Activated CD8-positive, alpha-beta memory T cell treated with anti-CD3 and anti-CD28 coated beads, Interleukin-2, amount 50 U/mL, for 24 hours (primary cell): ENCODE results near the gene ZNF644.
A peak's percentile ranks its signal among the peaks of the same experiment; 100 is the strongest.
"Not testable (repeated sequence)": the region's sequence is repeated elsewhere in the genome, so short reads cannot be mapped to it uniquely, and the experiment has no call there.

Source experiments
- DNase-seq: peaks from one replicate; pipeline ENCODE4 v3.0.0-alpha.2; 2020; ENCODE audit errors: extremely low read depth

The ZNF644 gene

DNA sequence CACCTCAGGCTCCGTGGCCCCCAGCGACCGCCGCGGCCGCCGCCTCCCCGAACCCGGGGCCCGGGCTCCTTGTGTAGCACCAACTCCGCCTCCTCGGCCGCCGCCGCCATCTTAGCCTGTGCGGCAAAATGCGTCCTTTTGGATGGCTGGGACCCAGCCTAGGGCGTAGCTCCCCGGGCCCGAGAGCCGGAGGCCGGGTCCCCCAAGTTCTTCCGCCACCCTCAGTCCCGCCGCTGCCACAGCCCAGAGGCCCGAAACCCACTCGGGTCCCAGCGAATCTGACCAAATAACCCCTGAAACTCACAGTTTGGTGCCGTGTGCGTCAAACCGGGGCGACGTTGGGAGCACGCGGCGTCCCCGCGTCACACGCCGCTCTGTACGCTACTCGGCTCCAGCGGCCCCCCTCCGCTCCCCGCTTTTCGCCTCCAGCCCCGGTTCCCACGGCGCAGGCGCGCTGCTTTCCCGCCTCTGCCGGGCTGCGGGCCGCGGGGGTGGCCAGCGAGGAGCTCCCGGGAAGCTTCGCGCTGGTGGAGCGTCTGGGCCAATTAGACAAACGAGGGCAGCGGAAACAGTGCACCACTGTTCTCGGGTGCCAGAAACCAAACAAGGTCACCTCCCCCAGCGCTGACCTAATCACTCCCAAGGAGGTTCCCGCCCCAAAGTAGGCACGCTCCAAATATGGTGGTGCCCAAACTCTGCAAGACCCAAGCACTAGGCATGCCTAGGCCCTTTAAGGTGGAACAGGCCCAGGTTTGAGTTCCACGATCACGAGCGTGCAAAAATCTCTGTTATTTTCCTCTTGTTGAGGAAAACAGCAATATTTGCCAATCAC, at the start of gene ZNF644:
Gene ZNF644 (minus strand): TSS at position 350 of the 832 bp plus-strand sequence. CDS start 39,682 bp downstream, outside the sequence.
- DNase-seq: peak; percentile 78

DNA sequence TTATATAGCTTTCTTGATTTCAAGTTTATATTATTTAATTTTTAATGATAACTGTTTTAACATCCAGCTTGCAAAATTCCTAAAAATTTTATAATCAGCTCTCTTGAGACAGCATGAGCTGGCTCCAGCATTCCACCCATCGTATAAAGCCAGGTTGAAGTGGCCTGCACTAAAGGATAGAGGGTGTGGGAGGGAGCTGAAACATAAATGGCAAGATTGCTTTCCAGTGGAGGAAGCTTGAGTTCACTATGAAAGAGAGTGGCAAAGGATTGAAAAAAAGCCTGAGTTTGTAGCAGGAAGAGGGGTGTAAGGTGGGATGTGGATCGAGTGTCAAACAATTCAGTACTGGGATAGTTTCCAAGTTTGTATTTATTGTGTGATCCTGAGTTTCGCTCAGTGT, 48.5 kb upstream of the ZNF644 start:
- no peak for DNase-seq

DNA sequence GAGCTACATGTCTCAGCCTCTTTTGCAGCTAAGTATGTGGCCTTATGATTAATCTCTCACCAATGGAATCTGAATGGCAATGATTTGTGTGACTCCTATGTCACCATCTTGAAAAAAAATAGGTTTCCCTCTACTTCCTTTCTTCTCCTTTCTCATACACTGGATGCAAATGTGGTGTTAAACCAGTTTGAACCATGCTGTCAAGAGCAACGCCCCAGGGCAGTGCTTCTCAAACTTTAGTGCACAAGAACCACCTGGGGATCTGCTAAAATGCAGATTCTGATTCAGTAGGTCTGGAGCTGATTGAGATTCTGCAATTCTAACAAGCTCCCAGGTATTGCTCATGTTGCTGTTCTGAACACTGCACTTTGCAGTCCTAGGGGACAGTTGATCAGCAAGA, 44.7 kb upstream of the ZNF644 start:
- no peak for DNase-seq

DNA sequence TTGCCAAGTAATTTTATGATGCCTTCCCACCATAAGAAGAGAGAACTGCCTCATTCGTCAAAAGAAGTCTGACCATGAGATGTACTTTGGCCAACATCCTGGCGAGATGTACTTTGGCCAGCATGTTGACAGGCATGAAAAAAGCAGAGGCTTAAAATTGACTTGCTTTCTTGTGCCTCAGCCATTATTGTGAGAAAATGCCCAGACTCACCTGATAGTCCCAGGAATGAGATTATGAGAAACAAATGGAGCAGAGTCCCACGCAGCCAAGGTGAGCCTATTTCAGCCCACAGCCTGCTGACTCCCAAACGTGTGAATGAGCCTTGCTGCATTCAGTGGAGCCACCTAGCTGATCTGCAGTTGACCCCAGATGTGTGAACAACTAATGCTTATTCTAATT, 43.5 kb upstream of the ZNF644 start:
- DNase-seq: no peak

DNA sequence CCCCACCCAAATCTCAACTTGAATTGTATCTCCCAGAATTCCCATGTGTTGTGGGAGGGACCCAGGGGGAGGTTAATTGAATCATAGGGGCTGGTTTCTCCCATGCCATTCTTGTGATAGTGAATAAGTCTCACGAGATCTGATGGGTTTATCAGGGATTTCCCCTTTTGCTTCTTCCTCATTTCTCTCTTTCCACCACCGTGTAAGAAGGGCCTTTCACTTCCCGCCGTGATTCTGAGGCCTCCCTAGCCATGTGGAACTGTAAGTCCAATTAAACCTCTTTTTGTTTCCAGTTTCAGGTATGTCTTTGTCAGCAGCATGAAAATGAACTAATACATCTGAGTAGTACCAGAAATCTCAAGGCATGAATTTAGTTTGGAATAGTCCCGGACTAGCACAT, 41.6 kb upstream of the ZNF644 start:
- not testable (repeated sequence) for DNase-seq

DNA sequence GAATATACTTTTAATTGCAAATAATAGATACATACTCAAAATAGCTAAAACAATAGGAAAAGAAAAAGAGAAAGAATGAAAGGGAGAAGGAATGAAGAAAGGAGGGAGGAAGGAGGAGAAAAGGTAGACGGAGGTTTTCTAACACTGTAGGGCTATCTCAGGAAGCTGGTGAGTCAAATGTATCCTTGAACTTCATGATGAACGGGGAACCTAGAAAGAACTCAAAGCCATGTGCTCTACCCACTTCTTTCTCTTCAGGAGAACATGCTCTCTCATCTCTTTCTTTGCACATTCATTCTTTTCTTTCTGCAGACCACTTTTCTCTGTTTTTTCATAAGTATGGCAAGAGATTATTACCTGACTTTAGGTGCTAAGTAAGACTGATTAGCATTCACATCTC, 37.3 kb upstream of the ZNF644 start:
- no peak for DNase-seq

DNA sequence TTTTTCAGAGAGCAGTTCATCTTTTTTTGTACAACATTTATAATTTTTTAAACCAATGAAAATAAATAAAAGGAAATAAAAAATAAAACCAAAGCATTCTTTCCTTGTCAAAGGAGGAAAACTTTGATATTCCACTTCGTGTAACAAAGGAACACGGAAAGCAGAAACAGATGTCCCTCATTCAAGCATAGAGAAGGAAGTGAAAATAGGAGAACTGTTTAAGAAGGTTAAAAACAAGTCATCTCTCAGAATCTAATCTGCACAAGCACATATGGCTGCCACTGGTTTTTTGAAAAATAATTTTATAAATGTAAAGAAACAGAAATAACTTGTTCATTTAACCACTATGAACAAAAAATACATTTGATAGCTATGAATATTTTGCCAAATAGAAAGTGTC, 35.9 kb upstream of the ZNF644 start:
- no peak for DNase-seq

DNA sequence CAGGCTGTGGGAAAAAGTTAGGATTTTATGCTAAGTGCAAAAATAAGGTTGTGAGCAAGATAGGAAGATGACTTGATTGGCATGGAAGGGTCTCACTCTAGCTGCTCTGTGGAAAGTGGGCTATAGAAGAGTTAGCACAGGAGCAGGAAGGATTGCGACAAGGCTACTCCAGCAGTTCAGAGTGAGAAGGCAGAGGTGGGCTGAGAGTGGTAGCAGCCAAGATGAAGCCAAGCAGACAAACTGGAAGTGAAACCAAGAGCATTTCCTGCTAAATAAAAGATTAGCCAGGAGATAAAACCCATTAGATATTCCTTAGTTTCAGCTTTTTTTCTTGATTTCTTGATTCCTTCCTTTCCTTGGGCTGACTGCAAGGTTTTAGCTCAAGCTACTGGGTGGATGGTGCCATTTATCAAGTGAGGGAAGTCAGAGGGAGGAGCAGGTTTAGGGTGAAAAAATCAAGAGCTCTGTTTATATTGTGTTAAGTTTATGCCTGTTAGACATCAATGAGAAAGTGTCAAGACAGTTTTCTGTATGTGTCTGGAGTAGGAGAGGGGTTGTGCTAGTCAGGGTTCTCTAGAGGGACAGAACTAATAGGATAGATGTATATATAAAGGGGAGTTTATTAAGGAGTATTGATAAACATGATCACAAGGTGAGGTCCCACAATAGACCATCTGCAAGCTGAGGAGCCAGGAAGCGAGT, 33.1 kb upstream of the ZNF644 start:
- no peak for DNase-seq

DNA sequence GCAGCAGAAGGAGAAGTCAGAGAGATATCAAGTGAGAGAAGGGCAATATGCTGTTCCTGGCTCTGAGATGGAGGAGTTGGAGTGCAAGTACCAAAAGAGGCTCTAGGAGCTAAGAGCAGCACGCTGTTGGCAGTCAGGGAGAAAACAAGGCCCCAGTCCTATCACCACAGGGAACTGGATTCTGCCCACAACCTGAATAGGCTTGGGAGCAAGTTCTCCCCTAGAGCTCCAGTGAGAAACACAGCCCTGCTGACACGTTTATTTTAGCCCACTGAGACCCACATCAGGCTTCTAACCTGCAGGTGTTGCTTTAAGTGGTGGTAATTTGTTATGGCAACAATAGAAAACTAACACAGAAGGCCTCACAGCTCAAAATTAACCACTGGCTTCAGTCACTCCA, 31.8 kb upstream of the ZNF644 start:
- no peak for DNase-seq

DNA sequence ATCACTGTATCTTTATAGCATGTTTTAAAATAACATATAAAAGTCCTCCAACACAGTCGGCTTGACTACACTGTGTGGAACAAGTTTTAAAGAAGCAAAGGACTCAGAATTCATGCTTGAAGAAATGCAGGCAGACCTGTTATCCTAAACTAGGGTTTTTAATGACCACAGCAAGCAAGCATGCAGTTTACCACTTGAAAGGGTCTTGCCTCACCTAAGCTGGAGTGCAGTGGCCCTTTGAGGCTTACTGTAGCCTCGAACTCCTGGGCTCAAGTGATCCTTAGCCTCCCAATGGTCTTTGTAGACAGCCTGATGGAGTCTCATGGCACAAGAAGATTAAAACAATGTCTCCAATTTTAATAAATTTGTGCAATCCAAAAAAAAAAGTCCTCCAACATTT, 27.7 kb upstream of the ZNF644 start:
- DNase-seq: not testable (repeated sequence)

DNA sequence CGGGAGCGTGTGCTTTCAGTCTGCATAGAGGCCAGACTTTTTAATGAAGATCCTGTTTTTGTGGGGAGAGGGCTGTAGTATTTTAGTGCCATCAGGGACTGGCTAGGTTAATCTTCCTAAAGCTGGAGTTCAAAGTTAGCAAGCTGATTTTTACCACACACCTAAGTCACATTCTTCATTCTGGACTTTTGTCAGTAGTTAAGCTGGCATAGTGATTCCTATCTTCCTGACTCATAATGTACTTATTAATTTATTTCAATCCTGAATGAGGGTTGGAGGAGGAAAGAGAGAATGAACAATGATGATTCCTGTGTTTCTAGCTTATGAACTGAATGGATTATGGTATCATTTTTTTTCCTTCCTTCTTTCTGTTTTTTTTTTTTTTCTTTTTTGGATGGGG, 24.9 kb upstream of the ZNF644 start:
- DNase-seq: no peak

DNA sequence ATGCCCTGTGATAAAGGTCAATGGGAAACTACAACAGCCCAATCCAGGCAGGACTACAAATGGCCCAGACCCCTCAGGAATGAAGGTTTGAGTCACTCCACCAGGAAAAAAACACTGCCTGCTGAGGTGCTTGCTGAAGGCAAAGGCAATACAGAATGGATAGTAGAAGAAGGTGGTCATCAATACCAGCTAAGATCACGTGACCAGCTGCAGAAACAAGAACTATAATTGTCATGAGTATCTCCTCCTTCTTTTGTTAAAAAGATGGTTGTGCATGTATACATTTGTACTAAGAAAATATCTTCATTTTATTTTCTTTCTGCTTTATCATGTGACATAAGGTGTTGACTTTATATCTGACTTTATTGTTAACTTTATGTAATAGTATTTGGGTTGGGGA, 23.4 kb upstream of the ZNF644 start:
- DNase-seq: no peak

DNA sequence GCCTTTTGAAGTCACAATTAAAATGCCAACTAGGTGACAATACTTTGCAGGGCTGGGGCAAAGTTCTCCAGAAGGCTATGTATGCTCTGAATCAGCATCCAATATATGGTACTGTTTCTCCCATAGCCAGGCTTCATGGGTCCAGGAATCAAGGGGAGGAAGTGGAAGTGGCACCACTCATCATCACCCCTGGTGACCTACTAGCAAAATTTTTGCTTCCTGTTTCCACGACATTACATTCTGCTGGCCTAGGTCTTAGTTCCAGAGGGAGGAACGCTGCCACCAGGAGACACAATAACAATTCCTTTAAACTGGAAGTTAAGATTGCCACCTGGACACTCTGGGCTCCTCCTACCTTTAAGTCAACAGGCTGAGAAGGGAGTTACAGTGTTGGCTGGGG, 22.9 kb upstream of the ZNF644 start:
- not testable (repeated sequence) for DNase-seq

DNA sequence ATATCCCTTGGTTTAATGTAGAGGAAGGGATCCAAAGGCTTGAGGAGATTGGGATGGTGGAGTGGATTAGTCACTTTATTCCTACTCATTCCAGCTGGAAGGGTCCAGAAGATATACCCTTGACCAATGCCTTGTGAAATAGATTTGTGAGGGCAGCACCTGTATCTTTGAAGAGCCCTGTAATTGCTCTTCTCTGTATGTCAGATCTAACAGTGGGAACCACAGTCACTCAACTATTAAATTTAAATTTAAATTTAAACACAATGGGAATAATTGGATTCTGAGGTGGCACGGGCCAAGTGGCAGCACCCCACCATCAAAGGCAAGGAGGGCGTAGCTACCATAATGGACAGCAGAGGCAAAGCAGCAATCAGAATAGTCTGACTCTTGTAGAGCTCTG, 20.5 kb upstream of the ZNF644 start:
- DNase-seq: not testable (repeated sequence)

DNA sequence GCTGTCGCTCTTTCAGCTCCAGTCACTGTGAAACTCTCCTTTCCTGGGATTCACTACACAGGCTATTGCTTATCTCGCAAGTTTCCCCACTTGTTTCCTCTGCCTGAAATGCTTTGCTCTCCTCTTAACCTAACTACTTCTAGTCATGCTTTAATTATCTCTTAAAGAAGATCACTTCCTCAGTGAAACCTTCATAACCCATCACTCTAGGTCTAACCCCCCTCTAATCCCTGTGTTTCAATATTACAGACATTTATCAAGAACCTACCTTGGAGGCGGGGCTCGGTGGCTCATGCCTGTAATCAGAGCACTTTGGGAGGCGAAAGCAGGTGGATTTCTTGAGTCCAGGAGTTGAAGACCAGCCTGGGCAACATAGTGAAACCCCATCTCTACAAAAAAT, 16.7 kb upstream of the ZNF644 start:
- no peak for DNase-seq

DNA sequence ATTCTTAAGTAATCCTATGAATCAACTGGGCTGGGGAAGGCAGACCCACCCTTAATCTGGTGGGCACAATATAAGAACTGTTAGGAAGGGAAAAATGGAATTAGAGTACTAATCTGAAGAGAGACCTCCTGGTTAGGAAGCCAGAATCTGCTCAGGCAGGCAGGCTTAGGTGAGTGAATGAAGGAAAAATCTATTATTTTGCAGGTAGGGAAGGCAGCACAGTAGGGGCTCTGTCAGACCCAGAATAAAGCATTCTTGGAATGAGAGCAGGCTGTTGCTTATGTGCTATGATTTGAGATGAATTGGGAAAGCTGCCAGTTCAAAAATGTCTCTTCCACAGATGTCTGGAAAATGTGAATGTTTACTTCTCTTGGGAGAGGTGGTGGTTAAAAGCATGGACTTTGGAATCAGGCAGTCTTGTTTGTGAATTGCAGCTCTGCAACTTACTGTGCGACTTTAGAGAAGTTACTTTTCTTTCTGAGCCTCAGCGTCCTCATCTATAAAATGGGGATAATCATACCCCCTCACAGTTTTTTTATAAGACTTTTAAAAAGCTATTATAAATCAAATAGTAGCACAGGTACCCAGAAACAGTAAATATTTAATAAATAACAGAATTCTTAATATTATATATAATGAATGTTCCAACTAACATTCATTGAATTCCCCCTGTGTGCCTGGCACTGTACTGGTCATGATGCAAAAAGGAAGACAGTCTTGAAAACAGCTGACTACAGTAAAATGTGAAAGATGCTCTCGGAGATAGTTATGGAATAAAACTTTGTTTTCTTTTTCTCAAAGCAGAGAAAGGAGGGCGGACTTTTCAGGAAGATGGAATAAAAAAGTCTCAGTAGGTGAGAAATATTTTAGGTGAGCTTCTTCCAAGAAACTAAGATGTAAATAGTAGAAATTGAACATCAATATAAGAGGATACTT, 15.3 kb upstream of the ZNF644 start:
- no peak for DNase-seq

DNA sequence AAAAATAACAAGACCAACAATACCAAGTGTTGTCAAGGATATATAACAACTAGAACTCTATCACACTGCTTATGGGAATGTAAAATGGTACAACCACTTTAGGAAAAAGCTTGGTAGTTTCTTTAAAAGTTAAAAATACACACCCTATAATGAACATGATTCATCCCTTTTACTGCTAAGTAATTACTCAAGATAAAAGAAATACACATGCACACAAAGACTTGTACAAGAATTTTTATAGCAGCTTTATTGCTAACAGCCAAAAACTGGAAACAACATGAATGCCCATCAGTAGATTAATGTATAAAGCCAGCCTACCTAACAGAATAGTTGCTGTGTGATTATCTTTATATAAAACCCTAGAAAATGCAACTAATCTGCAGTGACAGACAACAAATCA, 10.5 kb upstream of the ZNF644 start:
- DNase-seq: no peak

DNA sequence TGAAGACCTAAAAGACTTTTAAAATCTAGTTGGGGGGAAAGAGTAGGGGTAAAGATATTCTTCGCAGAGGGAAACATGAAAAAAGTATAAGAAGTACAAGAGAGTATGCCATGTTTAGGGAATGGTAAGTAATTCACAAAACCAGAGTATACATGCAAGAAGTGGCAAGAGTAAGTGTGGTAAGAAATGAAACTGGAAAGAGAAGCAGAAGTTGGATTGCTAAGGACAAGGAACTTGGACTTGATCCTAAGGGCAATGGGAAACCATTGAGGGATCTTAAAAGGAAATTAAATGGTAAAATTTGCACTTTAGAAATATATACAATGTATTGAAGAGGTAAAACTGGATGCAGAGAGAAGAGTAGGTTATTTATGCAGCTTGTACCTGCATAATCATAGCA, 9.2 kb upstream of the ZNF644 start:
- DNase-seq: no peak

DNA sequence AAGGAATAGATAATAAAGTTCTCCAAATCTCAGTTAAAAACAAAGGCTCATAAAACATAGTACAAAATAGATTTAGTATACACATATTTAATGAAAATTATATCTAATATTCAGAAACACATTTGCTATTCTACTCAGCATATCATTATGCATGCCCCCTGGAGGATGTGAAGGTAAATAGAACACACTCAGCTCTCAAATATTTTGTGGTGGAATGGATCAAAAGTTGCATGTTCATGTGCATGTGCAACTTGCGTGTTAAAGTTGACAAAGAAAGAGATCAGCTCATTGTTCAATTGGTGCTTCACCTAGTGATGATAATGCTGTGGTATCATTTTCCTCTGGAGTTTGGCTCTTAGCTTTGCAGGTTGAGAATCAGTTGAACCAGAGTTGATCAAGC, 4.9 kb upstream of the ZNF644 start:
- DNase-seq: no peak

DNA sequence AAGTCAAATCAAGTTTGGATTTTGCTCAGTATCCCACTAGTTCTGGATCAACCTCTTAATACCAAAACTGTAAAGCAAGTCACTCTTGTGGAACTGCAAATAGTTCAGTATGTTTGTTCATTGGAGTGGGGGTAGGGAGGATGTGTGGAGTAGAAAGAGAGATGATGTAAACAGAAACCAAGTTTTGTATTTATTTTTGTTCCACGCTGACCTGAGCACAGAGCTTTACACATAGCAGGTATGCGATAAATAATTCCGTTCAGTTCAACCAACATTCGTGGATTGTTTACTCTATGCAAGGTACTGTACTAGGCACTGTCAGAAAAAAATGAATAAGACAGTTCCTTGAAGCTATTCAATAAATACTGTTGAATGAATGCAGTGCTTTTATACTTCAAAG, 4.5 kb upstream of the ZNF644 start:
- DNase-seq: no peak

DNA sequence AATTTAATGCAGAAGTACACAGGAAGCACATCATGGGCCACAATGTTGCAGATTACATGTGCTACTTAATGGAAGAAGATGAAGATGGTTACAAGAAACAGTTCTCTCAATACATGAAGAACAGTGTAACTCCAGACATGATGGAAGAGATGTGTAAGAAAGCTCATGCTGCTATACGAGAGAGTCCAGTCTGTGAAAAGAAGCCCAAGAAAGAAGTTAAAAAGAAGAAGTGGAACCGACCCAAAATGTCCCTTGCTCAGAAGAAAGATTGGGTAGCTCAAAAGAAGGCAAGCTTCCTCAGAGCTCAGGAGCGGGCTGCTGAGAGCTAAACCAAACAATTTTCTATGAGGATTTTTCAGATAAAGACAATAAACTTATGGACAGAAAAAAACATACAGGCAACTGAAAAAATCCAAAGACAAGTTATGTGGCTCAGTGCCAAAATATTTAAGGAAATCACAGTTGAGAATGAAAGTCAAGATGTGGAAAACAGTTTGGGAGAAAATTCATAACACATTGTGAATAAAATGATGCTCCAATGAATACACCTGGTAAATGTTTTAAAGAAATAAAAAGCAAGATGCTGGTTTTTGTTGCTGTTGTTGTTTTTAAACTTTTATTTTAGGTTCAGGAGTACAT, 2.8 kb upstream of the ZNF644 start:
- DNase-seq: no peak

DNA sequence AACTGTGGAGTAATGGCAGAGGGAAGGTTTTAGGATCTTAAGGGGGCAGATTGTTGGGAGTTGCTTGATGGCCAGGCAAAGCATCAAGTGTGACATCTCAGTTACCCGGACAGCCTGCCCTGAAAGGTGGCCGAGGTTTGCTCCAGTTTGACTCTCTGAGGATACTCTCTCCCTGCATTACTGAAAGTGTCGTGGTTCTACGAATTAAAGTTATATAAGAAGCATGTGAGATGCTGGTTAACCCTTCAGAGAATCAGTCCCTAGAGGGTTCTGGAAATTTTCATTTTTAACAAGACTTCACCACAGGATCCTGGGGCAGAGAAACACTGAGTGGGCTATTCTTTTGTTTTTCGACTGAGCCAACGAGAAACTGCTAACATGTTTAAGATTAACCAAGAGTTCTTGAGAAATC, 689 bp upstream of the ZNF644 start:
- no peak for DNase-seq
